HepG2 (cell line): ENCODE data around the gene RPL23. TPM values are rescaled to one million over a fixed set of nuclear protein-coding genes. Genes with fewer than 3 reads are reported as not detected.

Experiments
- ASH2L ChIP-seq: fragments of 300-600, 200-600 bp; sonication (generic); IDR thresholded peaks from 2 replicates; pipeline ENCODE4 v1.7.0; 2017; ENCODE audit warnings: low read depth, mild to moderate bottlenecking, moderate library complexity, mixed read lengths, low read length; ENCODE audit not compliant: insufficient read length
- BHLHE40 ChIP-seq: IDR thresholded peaks from 2 replicates; pipeline ENCODE4 v1.6.1; 2011; ENCODE audit warnings: low read length, improper control_type of control experiment
- FOXC1 ChIP-seq: sonication (generic); formaldehyde crosslinking; IDR thresholded peaks from 2 replicates; pipeline ENCODE4 v1.8.0; 2022; ENCODE audit warnings: mild to moderate bottlenecking, missing genetic modification reagents, borderline replicate concordance
- GPN1 ChIP-seq: sonication (generic); formaldehyde crosslinking; IDR thresholded peaks from 2 replicates; pipeline ENCODE4 v1.5.1; 2020; ENCODE audit warnings: missing genetic modification reagents, borderline replicate concordance
- HDAC2 ChIP-seq: sonication (generic); formaldehyde crosslinking; IDR thresholded peaks from 2 replicates; pipeline ENCODE4 v1.4.0; 2020; ENCODE audit warnings: missing genetic modification reagents
- HNF1B ChIP-seq: sonication (generic); formaldehyde crosslinking; IDR thresholded peaks from 2 replicates; pipeline ENCODE4 v1.5.1; 2020; ENCODE audit warnings: mild to moderate bottlenecking, moderate library complexity, missing genetic modification reagents
- NR2C2 ChIP-seq: sonication (generic); formaldehyde crosslinking; IDR thresholded peaks from 2 replicates; pipeline ENCODE4 v1.4.0; 2020; ENCODE audit warnings: missing genetic modification reagents, mild to moderate bottlenecking, moderate library complexity, borderline replicate concordance
- SIX4 ChIP-seq: sonication (generic); formaldehyde crosslinking; IDR thresholded peaks from 2 replicates; pipeline ENCODE4 v1.4.0; 2020; ENCODE audit warnings: missing genetic modification reagents
- THAP8 ChIP-seq: sonication (generic); formaldehyde crosslinking; IDR thresholded peaks from 2 replicates; pipeline ENCODE4 v1.5.1; 2020; ENCODE audit warnings: missing genetic modification reagents, mild to moderate bottlenecking, borderline replicate concordance
- WIZ ChIP-seq: sonication (generic); formaldehyde crosslinking; IDR thresholded peaks from 2 replicates; pipeline ENCODE4 v1.5.1; 2020; ENCODE audit warnings: mild to moderate bottlenecking, missing genetic modification reagents
- ZBTB39 ChIP-seq: sonication (generic); formaldehyde crosslinking; IDR thresholded peaks from 2 replicates; pipeline ENCODE4 v1.5.0; 2020; ENCODE audit warnings: missing genetic modification reagents
- ZKSCAN1 ChIP-seq: fragments of 150-350 bp; IDR thresholded peaks from 2 replicates; pipeline ENCODE4 v1.6.1; 2014; ENCODE audit warnings: low read length
- ZNF274 ChIP-seq: sonication (generic); formaldehyde crosslinking; IDR thresholded peaks from 2 replicates; pipeline ENCODE4 v1.5.1; 2020; ENCODE audit warnings: mild to moderate bottlenecking, missing genetic modification reagents
- ZNF512B ChIP-seq: sonication (generic); formaldehyde crosslinking; IDR thresholded peaks from 2 replicates; pipeline ENCODE4 v1.5.1; 2020; ENCODE audit warnings: missing genetic modification reagents, mild to moderate bottlenecking, borderline replicate concordance
- ZNF572 ChIP-seq: sonication (generic); formaldehyde crosslinking; IDR thresholded peaks from 2 replicates; pipeline ENCODE4 v1.5.1; 2020; ENCODE audit warnings: mild to moderate bottlenecking, missing genetic modification reagents
- ZNF703 ChIP-seq: sonication (generic); formaldehyde crosslinking; IDR thresholded peaks from 2 replicates; pipeline ENCODE4 v1.5.1; 2020; ENCODE audit warnings: missing genetic modification reagents, mild to moderate bottlenecking, moderate library complexity, borderline replicate concordance
- polyA plus RNA-seq, 8 experiments: library from polyadenylated mRNA; depleted of rRNA in 3 of 8; stranded (reverse) in 7 of 8; unstranded in 1 of 8; fragments of >200 nt; fragmentation: Illumina TruSeq in 4 of 8; extraction: Trizol in 4 of 8; gene quantifications; 2 replicates each; pipeline versions ENCODE4 v1.2.1 to v1.2.3, GENCODE V29; 2011 to 2016; ENCODE audit warnings: low read depth in 4 of 8, missing spikeins in 1 of 8, mixed read lengths in 1 of 8; ENCODE audit not compliant: insufficient read depth in 1 of 8
- total RNA-seq, 5 experiments: library from RNA; depleted of rRNA; stranded (reverse); fragments of >200 nt; fragmentation: Illumina TruSeq; extraction: Trizol; gene quantifications; 2 replicates each; pipeline ENCODE4 v1.2.3, GENCODE V29; 2016; ENCODE audit warnings: low read depth in 1 of 5

Gene RPL23
- total and polyA plus RNA-seq, 2 of the 13 experiments (the other 11 are each of a cell fraction or from before 2014, with no cell fraction given): 2,790 to 4,860 TPM

GRCh38 chr17:38853292-38854219 lies at the start of gene RPL23 (continued):
- TF ChIP-seq ASH2L: peak; percentile 99
- TF ChIP-seq ZKSCAN1: peak; percentile 14; the same call in 1 of the 2 replicates
- TF ChIP-seq FOXC1 (CRISPR knock-in tag): peak; percentile 75; the same call in 1 of the 2 replicates
- no peak for TF ChIP-seq THAP8 (CRISPR knock-in tag)
- peak; percentile 97 for TF ChIP-seq NR2C2 (CRISPR knock-in tag)
- no peak; the same call in 1 of the 2 replicates for TF ChIP-seq ZNF703 (CRISPR knock-in tag)
- peak; percentile 98 for TF ChIP-seq ZNF274 (CRISPR knock-in tag)
- TF ChIP-seq ZNF512B (CRISPR knock-in tag): peak; percentile 6; the same call in 1 of the 2 replicates
- TF ChIP-seq BHLHE40: peak; percentile 86
- peak; percentile 94 for TF ChIP-seq HDAC2
- TF ChIP-seq GPN1 (CRISPR knock-in tag): peak; percentile 44
- 0 out of 2 replicates have a peak, but pooled peaks have one; percentile 41 for TF ChIP-seq ZNF572 (CRISPR knock-in tag)
- TF ChIP-seq ZBTB39 (CRISPR knock-in tag): 0 out of 2 replicates have a peak, but pooled peaks have one; percentile 7
- TF ChIP-seq WIZ (CRISPR knock-in tag): no peak
- peak; percentile 97 for TF ChIP-seq HNF1B (CRISPR knock-in tag)
- TF ChIP-seq SIX4 (CRISPR knock-in tag): no peak; the same call in 1 of the 2 replicates
